A549 (cell line): ENCODE data around the gene SLC46A2. TPM values are rescaled to one million over a fixed set of nuclear protein-coding genes. Genes with fewer than 3 reads are reported as not detected.

Source experiments
- ATAC-seq, 2 experiments: fragments of 200-7000 bp in 1 of 2; fragments of >200 bp in 1 of 2; cut with Nextera tagmentation in 1 of 2; cut with Tn5 transposase in 1 of 2; 3 replicates each; pipeline versions ENCODE4 v1.8.0 to v1.9.1; 2018 to 2020; ENCODE audit warnings: mild to moderate bottlenecking in 1 of 2, moderate library complexity in 1 of 2
- CTCF ChIA-PET: fragments of 300-600 bp; sonication (Branson Sonifier 250); formaldehyde crosslinking; extraction: SDS; loops from one replicate; lab custom pipeline; 2021; ENCODE audit warnings: antibody characterized with exemption, inconsistent platforms; lab: Yijun Ruan, JAX
- POLR2A ChIA-PET: fragments of 350-600 bp; formaldehyde crosslinking; extraction: SDS; loops from one replicate; lab custom pipeline; 2021; ENCODE audit warnings: antibody characterized with exemption, inconsistent platforms; lab: Yijun Ruan, JAX
- DNase-seq, 2 experiments: peaks; one replicate each; pipeline versions ENCODE4 v3.0.0 to v3.0.0-alpha.2; 2011 to 2016; ENCODE audit warnings: low read depth in 1 of 2, low spot score in 1 of 2
- FAIRE-seq: peaks from 2 replicates; lab custom pipeline; 2011; peaks lifted over from hg19 to GRCh38; lab: Jason Lieb, UNC
- H3K27ac ChIP-seq, 2 experiments: fragments of >200 bp; sonication (Bioruptor Twin); formaldehyde crosslinking; 3 replicates each; pipeline ENCODE4 v1.5.1; 2016 to 2017
- H3K4me1 ChIP-seq: fragments of >200 bp; sonication (Bioruptor Twin); formaldehyde crosslinking; 3 replicates; pipeline ENCODE4 v1.6.1; 2016
- H3K4me2 ChIP-seq: fragments of >200 bp; sonication (Bioruptor Twin); formaldehyde crosslinking; 3 replicates; pipeline ENCODE4 v1.6.1; 2016
- H3K4me3 ChIP-seq: fragments of >200 bp; sonication (Bioruptor Twin); formaldehyde crosslinking; 3 replicates; pipeline ENCODE4 v1.5.1; 2016
- H3K9me3 ChIP-seq: fragments of >200 bp; sonication (Bioruptor Twin); formaldehyde crosslinking; 3 replicates; pipeline ENCODE4 v1.6.1; 2016
- ATOH8 ChIP-seq: fragments of 250-450 bp; sonication (Bioruptor Pico); IDR thresholded peaks from 2 replicates; pipeline ENCODE4 v1.5.0; 2020; ENCODE audit warnings: low read depth, mild to moderate bottlenecking, moderate library complexity
- CBX2 ChIP-seq: fragments of 200-600 bp; sonication (generic); IDR thresholded peaks from 2 replicates; pipeline ENCODE4 v1.6.1; 2016; ENCODE audit warnings: low read depth, mild to moderate bottlenecking, borderline replicate concordance
- CBX8 ChIP-seq: fragments of 200-600 bp; sonication (generic); IDR thresholded peaks from 2 replicates; pipeline ENCODE4 v1.6.1; 2016
- CEBPB ChIP-seq, 2 experiments: fragments of >200 bp in 1 of 2; sonication (Bioruptor Twin) in 1 of 2; formaldehyde crosslinking in 1 of 2; IDR thresholded peaks; 2 replicates each; pipeline ENCODE4 v1.6.1; 2012 to 2016
- CHD2 ChIP-seq: fragments of 150-350 bp; IDR thresholded peaks from 2 replicates; pipeline ENCODE4 v1.6.1; 2014; ENCODE audit warnings: low read length; ENCODE audit not compliant: partially characterized antibody
- CTCF ChIP-seq: fragments of >200 bp; sonication (Bioruptor Twin); formaldehyde crosslinking; IDR thresholded peaks from 3 replicates; pipeline ENCODE4 v1.5.1; 2016
- E2F6 ChIP-seq: IDR thresholded peaks from 2 replicates; pipeline ENCODE4 v1.6.1; 2012; ENCODE audit warnings: low read depth, borderline replicate concordance
- EHF ChIP-seq: fragments of 250-450 bp; sonication (Bioruptor Pico); IDR thresholded peaks from 2 replicates; pipeline ENCODE4 v1.5.0; 2020; ENCODE audit warnings: mild to moderate bottlenecking
- EHMT2 ChIP-seq: fragments of 200-600 bp; sonication (generic); IDR thresholded peaks from 2 replicates; pipeline ENCODE4 v1.6.1; 2016; ENCODE audit warnings: antibody characterized with exemption, low read depth, mild to moderate bottlenecking, moderate library complexity
- EP300 ChIP-seq, 2 experiments: fragments of >200 bp; sonication (Bioruptor Twin); formaldehyde crosslinking; IDR thresholded peaks; 2 replicates in 1 of 2; 3 replicates in 1 of 2; pipeline ENCODE4 v1.6.1; 2016 to 2017
- ESRRA ChIP-seq: fragments of 150-350 bp; IDR thresholded peaks from 2 replicates; pipeline ENCODE4 v1.6.1; 2014; ENCODE audit warnings: mild to moderate bottlenecking, low read length, borderline replicate concordance
- FOSB ChIP-seq: fragments of 250-450 bp; sonication (Bioruptor Pico); IDR thresholded peaks from 2 replicates; pipeline ENCODE4 v1.5.0; 2020; ENCODE audit warnings: mild to moderate bottlenecking, moderate library complexity
- FOXS1 ChIP-seq: fragments of 250-450 bp; sonication (Bioruptor Pico); IDR thresholded peaks from 2 replicates; pipeline ENCODE4 v1.5.0; 2020; ENCODE audit warnings: mild to moderate bottlenecking, moderate library complexity
- HOXB5 ChIP-seq: fragments of 250-450 bp; sonication (Bioruptor Pico); IDR thresholded peaks from 2 replicates; pipeline ENCODE4 v1.5.0; 2020; ENCODE audit warnings: mild to moderate bottlenecking, moderate library complexity
- KDM1A ChIP-seq: fragments of 200-600 bp; sonication (generic); IDR thresholded peaks from 2 replicates; pipeline ENCODE4 v1.6.1; 2016; ENCODE audit warnings: low read depth, mild to moderate bottlenecking
- MAFK ChIP-seq: fragments of 450-650 bp; IDR thresholded peaks from 2 replicates; pipeline ENCODE4 v1.6.1; 2014; ENCODE audit not compliant: partially characterized antibody
- MYC ChIP-seq: IDR thresholded peaks from 2 replicates; pipeline ENCODE4 v1.6.1; 2012; ENCODE audit warnings: mild to moderate bottlenecking, inconsistent platforms, low read length, improper control_type of control experiment, borderline replicate concordance
- NFE2L2 ChIP-seq: fragments of 150-350 bp; conservative IDR thresholded peaks from 2 replicates; pipeline ENCODE4 v1.6.1; 2014; ENCODE audit warnings: low read length
- NPAS2 ChIP-seq: fragments of 250-450 bp; sonication (Bioruptor Pico); IDR thresholded peaks from 2 replicates; pipeline ENCODE4 v1.8.0; 2022; ENCODE audit warnings: mild to moderate bottlenecking, moderate library complexity, borderline replicate concordance
- PBX3 ChIP-seq: IDR thresholded peaks from 2 replicates; pipeline ENCODE4 v1.6.1; 2012
- REST ChIP-seq: fragments of 200-600 bp; sonication (generic); IDR thresholded peaks from 2 replicates; pipeline ENCODE4 v1.6.1; 2016; ENCODE audit warnings: antibody characterized with exemption, mild to moderate bottlenecking, moderate library complexity
- RFX5 ChIP-seq: fragments of 450-650 bp; IDR thresholded peaks from 2 replicates; pipeline ENCODE4 v1.7.1; 2014; ENCODE audit warnings: antibody characterized with exemption, mild to moderate bottlenecking, moderate library complexity
- SMC3 ChIP-seq: fragments of >200 bp; sonication (Bioruptor Twin); formaldehyde crosslinking; IDR thresholded peaks from 3 replicates; pipeline ENCODE4 v1.6.1; 2018; ENCODE audit warnings: inconsistent platforms
- TFCP2L1 ChIP-seq: fragments of 250-450 bp; sonication (Bioruptor Pico); IDR thresholded peaks from 2 replicates; pipeline ENCODE4 v1.5.0; 2021; ENCODE audit warnings: mild to moderate bottlenecking
- TP53 ChIP-seq: fragments of 250-450 bp; sonication (Bioruptor Pico); IDR thresholded peaks from 2 replicates; pipeline ENCODE4 v1.5.0; 2021; ENCODE audit warnings: mild to moderate bottlenecking, moderate library complexity
- ZC3H11A ChIP-seq: fragments of 450-650 bp; IDR thresholded peaks from 2 replicates; pipeline ENCODE4 v1.6.1; 2014; ENCODE audit warnings: antibody characterized with exemption, mild to moderate bottlenecking
- ZNF302 ChIP-seq: fragments of 250-450 bp; sonication (Bioruptor Pico); IDR thresholded peaks from 2 replicates; pipeline ENCODE4 v1.9.0; 2021; ENCODE audit warnings: inconsistent platforms, mild to moderate bottlenecking, moderate library complexity
- WGBS: methylation state at CpG from one replicate; pipeline ENCODE4 v1.1.6; 2017; ENCODE audit errors: missing lambda C conversion rate; 5-methylcytosine and 5-hydroxymethylcytosine counted together
- polyA plus RNA-seq, 4 experiments: library from polyadenylated mRNA; depleted of rRNA in 3 of 4; stranded (reverse); fragments of >200 nt; fragmentation: RNase III in 1 of 4; extraction: RNeasy Plus Mini Kit Qiagen cat#74134 plus additional on column Dnase treatment in 1 of 4; gene quantifications; 2 replicates in 3 of 4; 3 replicates in 1 of 4; pipeline ENCODE4 v1.2.3, GENCODE V29; 2011 to 2017

The SLC46A2 gene
- polyA plus RNA-seq, 2 of the 4 experiments (the other 2 are of a cell fraction) = not detected

GRCh38 chr9:112873773-112874405 is 16.8 kb downstream of the SLC46A2 start:
- no peak overlapping the region for H3K4me3 ChIP-seq
- no peak for DNase-seq
- no peak for FAIRE-seq
- TF ChIP-seq EHMT2 (no peak), CEBPB (IDR thresholded peaks at IDR 0.05) (no peak), EP300 (IDR thresholded peaks at IDR 0.05) (no peak), TP53 (CRISPR knock-in tag) (no peak), E2F6 (no peak), CHD2 (no peak), CBX2 (no peak), EHF (CRISPR knock-in tag) (no peak), ESRRA (no peak), HOXB5 (no peak), CBX8 (no peak), KDM1A (no peak), RFX5 (no peak), MAFK (no peak)
- no peak for ATAC-seq
- ChIA-PET POLR2A (no interaction called here), CTCF (interaction anchor here (1.5 kb wide), 1 partner anchor 29 kb away, joined by 6 read pairs; no protein-coding TSS in a partner anchor)
- no peaks in the 10 kb centered on the region for H3K9me3 ChIP-seq
- no peak overlapping the region for H3K27ac ChIP-seq
- no peak overlapping the region for H3K4me2 ChIP-seq
- no peaks in the 10 kb centered on the region for H3K4me1 ChIP-seq
- WGBS = 74% methylated on average over 4 of the region's 4 CpGs

GRCh38 chr9:112872019-112872418 is 18.7 kb downstream of the SLC46A2 start:
- Histone ChIP-seq H3K4me1 (no peaks in the 10 kb centered on the region), H3K27ac (no peak overlapping the region), H3K9me3 (no peaks in the 10 kb centered on the region), H3K4me2 (no peak overlapping the region), H3K4me3 (no peak overlapping the region)
- CTCF ChIA-PET = no interaction called here
- TF ChIP-seq ZC3H11A (no peak), TFCP2L1 (no peak), SMC3 (no peak), FOXS1 (CRISPR knock-in tag) (no peak), MYC (no peak), ZNF302 (CRISPR knock-in tag) (no peak), PBX3 (no peak), FOSB (CRISPR knock-in tag) (no peak), ATOH8 (CRISPR knock-in tag) (no peak), KDM1A (no peak), NPAS2 (CRISPR knock-in tag) (no peak), REST (no peak), CTCF (no peak), HOXB5 (no peak), EP300 (IDR thresholded peaks at IDR 0.05) (no peak), NFE2L2 (no peak)
- DNase-seq (no peak), ATAC-seq (no peak), FAIRE-seq (no peak)
- 46% methylated on average over 4 of the region's 4 CpGs for WGBS
- POLR2A ChIA-PET = no interaction called here
